ENCODE measurements around the gene ABLIM3.

DNA sequence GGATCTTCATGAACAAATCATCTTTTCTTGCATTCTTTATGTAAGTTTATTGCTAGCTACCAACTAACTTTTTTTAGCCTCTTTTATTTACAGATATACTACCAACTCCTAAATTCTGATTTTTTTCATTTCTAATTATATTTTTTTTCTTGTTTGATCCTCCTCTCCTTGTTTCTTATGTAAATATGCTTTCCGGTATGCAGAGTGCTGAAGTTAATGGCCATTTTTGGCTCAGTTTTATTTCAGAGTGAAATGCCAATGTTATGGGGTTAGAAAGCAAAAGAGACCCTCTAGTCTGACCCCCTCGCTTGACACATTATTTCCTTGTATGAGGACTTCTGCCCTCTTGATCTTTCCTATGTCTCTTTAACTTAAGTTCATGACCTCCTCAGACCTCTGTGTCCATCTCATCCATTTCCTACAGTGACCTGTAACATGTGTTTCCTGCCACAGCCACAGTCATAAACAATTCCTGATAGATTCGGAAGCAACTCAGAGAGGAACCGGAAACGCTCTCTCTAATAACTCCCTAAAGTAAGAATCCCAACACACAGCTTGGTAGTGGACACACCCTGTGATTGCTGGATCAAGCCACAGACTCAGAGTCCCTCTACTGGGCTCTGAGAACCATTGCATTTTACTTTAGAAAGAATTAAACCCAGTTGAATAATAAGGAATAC, 87.5 kb downstream of the ABLIM3 start:
- no peak for TF ChIP-seq POLR2AphosphoS5 (IDR thresholded peaks at IDR 0.05; ENCODE audit: low read depth, low read length)
- TF ChIP-seq TAF1 (IDR thresholded peaks at IDR 0.05; ENCODE audit: borderline replicate concordance, insufficient read depth, low read length): no peak
- no peak for TF ChIP-seq FOXP2 (optimal IDR thresholded peaks at IDR 0.05; ENCODE audit: borderline replicate concordance, extremely low read depth, extremely low read length, insufficient read depth)
- TF ChIP-seq, protein P1, sequence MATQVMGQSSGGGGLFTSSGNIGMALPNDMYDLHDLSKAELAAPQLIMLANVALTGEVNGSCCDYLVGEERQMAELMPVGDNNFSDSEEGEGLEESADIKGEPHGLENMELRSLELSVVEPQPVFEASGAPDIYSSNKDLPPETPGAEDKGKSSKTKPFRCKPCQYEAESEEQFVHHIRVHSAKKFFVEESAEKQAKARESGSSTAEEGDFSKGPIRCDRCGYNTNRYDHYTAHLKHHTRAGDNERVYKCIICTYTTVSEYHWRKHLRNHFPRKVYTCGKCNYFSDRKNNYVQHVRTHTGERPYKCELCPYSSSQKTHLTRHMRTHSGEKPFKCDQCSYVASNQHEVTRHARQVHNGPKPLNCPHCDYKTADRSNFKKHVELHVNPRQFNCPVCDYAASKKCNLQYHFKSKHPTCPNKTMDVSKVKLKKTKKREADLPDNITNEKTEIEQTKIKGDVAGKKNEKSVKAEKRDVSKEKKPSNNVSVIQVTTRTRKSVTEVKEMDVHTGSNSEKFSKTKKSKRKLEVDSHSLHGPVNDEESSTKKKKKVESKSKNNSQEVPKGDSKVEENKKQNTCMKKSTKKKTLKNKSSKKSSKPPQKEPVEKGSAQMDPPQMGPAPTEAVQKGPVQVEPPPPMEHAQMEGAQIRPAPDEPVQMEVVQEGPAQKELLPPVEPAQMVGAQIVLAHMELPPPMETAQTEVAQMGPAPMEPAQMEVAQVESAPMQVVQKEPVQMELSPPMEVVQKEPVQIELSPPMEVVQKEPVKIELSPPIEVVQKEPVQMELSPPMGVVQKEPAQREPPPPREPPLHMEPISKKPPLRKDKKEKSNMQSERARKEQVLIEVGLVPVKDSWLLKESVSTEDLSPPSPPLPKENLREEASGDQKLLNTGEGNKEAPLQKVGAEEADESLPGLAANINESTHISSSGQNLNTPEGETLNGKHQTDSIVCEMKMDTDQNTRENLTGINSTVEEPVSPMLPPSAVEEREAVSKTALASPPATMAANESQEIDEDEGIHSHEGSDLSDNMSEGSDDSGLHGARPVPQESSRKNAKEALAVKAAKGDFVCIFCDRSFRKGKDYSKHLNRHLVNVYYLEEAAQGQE (IDR thresholded peaks at IDR 0.05; ENCODE audit: insufficient read depth in 1 of 2, low read depth in 2 of 2, low read length in 2 of 2): 0 out of 4 replicates have a peak, but pooled peaks of 1 of the 2 experiments have one; percentile 33
